GM12878 (cell line): ENCODE measurements around the gene DMXL2. TPM values are rescaled to one million over a fixed set of nuclear protein-coding genes. Genes with fewer than 3 reads are reported as not detected.

Experiments used
- ATAC-seq: fragments of 200-7000 bp; cut with Tn5 transposase; 3 replicates; pipeline ENCODE4 v1.9.1; 2020; ENCODE audit warnings: mild to moderate bottlenecking, moderate library complexity
- BruUV-seq: library from RNA; stranded (reverse); fragments of 400-500 nt; replicated peaks from 2 replicates; lab custom pipeline; 2021; lab: Mats Ljungman, UMichigan
- CTCF ChIA-PET: fragments of 300-600 bp; sonication (Branson Sonifier 250); formaldehyde crosslinking; extraction: SDS; loops from one replicate; lab custom pipeline; 2021; ENCODE audit warnings: inconsistent platforms; lab: Yijun Ruan, JAX
- POLR2A ChIA-PET: fragments of 350-600 bp; formaldehyde crosslinking; extraction: SDS; loops from one replicate; lab custom pipeline; 2021; ENCODE audit warnings: inconsistent platforms; lab: Charles Lee
- RAD21 ChIA-PET: fragments of 300-600 bp; sonication (Branson Sonifier 250); formaldehyde crosslinking; loops from one replicate; lab custom pipeline; 2023; ENCODE audit warnings: antibody characterized with exemption; ENCODE audit not compliant: unreplicated experiment; lab: Charles Lee
- SMC1A ChIA-PET: fragments of 300-600 bp; sonication (Branson Sonifier 250); formaldehyde crosslinking; loops from one replicate; lab custom pipeline; 2023; ENCODE audit not compliant: unreplicated experiment, uncharacterized antibody; lab: Charles Lee
- DNase-seq: peaks from one replicate; pipeline ENCODE4 v3.0.0-alpha.2; 2011; ENCODE audit warnings: low read depth, low spot score
- FAIRE-seq: peaks from 3 replicates; lab custom pipeline; 2011; peaks lifted over from hg19 to GRCh38; lab: Jason Lieb, UNC
- H2AFZ ChIP-seq: 2 replicates; pipeline ENCODE4 v1.6.0; 2011; ENCODE audit warnings: low read depth, low read length, control low read depth; ENCODE audit not compliant: control insufficient read depth
- H3K27ac ChIP-seq: 2 replicates; pipeline ENCODE4 v1.5.1; 2011; ENCODE audit warnings: control low read depth; ENCODE audit not compliant: control insufficient read depth, insufficient read depth
- H3K27me3 ChIP-seq, 2 experiments: replicated peaks in 1 of 2; 2 replicates each; pipeline versions ENCODE4 v1.6.0 to v1.6.1; 2011; ENCODE audit warnings: low read length in 1 of 2; ENCODE audit not compliant: control insufficient read depth in 2 of 2, insufficient read depth in 2 of 2
- H3K36me3 ChIP-seq, 2 experiments: 2 replicates each; pipeline ENCODE4 v1.5.1; 2011; ENCODE audit warnings: low read length in 1 of 2; ENCODE audit not compliant: control insufficient read depth in 2 of 2, insufficient read depth in 2 of 2
- H3K4me1 ChIP-seq: 2 replicates; pipeline ENCODE4 v1.6.1; 2011; ENCODE audit warnings: mild to moderate bottlenecking, low read length, moderate library complexity, mixed read lengths; ENCODE audit not compliant: control insufficient read depth, insufficient read depth
- H3K4me2 ChIP-seq: 2 replicates; pipeline ENCODE4 v1.6.0; 2011; ENCODE audit warnings: control low read depth; ENCODE audit not compliant: control insufficient read depth, insufficient read depth
- H3K4me3 ChIP-seq: fragments of 200-600 bp; sonication (generic); 2 replicates; pipeline ENCODE4 v1.5.1; 2016
- H3K79me2 ChIP-seq: 2 replicates; pipeline ENCODE4 v1.6.0; 2011; ENCODE audit warnings: low read length; ENCODE audit not compliant: control insufficient read depth, insufficient read depth
- H3K9ac ChIP-seq: 2 replicates; pipeline ENCODE4 v1.8.0; 2011; ENCODE audit warnings: low read length, control low read depth, mixed read lengths; ENCODE audit not compliant: control insufficient read depth, insufficient read depth
- H3K9me3 ChIP-seq: replicated peaks from 3 replicates; pipeline ENCODE4 v1.5.1; 2011; ENCODE audit warnings: mild to moderate bottlenecking, low read length; ENCODE audit not compliant: control insufficient read depth, insufficient read depth
- H4K20me1 ChIP-seq: 2 replicates; pipeline ENCODE4 v1.6.0; 2011; ENCODE audit not compliant: control insufficient read depth, insufficient read depth
- EGR1 ChIP-seq, 2 experiments: IDR thresholded peaks; 1 replicate in 1 of 2; 2 replicates in 1 of 2; pipeline ENCODE4 v1.6.1; 2011 to 2012; ENCODE audit warnings: low read depth in 2 of 2, low read length in 2 of 2, borderline replicate concordance in 1 of 2, mild to moderate bottlenecking in 1 of 2, moderate library complexity in 1 of 2
- EZH2 ChIP-seq: IDR thresholded peaks from 2 replicates; pipeline ENCODE4 v1.6.1; 2012; ENCODE audit warnings: low read depth, mild to moderate bottlenecking, control low read depth, inconsistent platforms, low read length, borderline replicate concordance; ENCODE audit not compliant: control insufficient read depth
- FOXK2 ChIP-seq: fragments of 450-650 bp; IDR thresholded peaks from 2 replicates; pipeline ENCODE4 v1.6.1; 2017; ENCODE audit warnings: mild to moderate bottlenecking, moderate library complexity
- HDGF ChIP-seq: fragments of 450-650 bp; IDR thresholded peaks from 2 replicates; pipeline ENCODE4 v1.6.1; 2016; ENCODE audit warnings: antibody characterized with exemption
- NFXL1 ChIP-seq: fragments of 450-650 bp; IDR thresholded peaks from 2 replicates; pipeline ENCODE4 v1.6.1; 2017; ENCODE audit warnings: antibody characterized with exemption, mild to moderate bottlenecking, borderline replicate concordance
- NFYB ChIP-seq: IDR thresholded peaks from 2 replicates; pipeline ENCODE4 v1.6.1; 2011; ENCODE audit warnings: low read depth, mild to moderate bottlenecking, low read length, improper control_type of control experiment, moderate library complexity; ENCODE audit not compliant: insufficient read depth
- PAX5 ChIP-seq: IDR thresholded peaks from 2 replicates; pipeline ENCODE4 v1.6.1; 2011; ENCODE audit warnings: low read depth, low read length, borderline replicate concordance
- RUNX3 ChIP-seq: IDR thresholded peaks from 2 replicates; pipeline ENCODE4 v1.6.1; 2012; ENCODE audit warnings: low read length, inconsistent platforms
- SIN3A ChIP-seq: IDR thresholded peaks from 2 replicates; pipeline ENCODE4 v1.6.1; 2012; ENCODE audit warnings: low read depth, low read length, improper control_type of control experiment
- SPI1 ChIP-seq: IDR thresholded peaks from 2 replicates; pipeline ENCODE4 v1.6.1; 2011; ENCODE audit warnings: low read depth, mild to moderate bottlenecking, low read length, moderate library complexity, borderline replicate concordance; ENCODE audit not compliant: insufficient read depth
- SRF ChIP-seq, 2 experiments: IDR thresholded peaks; 2 replicates each; pipeline ENCODE4 v1.6.1; 2011; ENCODE audit warnings: low read depth in 2 of 2, low read length in 2 of 2, mild to moderate bottlenecking in 1 of 2, moderate library complexity in 1 of 2
- TARDBP ChIP-seq: IDR thresholded peaks from 2 replicates; pipeline ENCODE4 v1.6.1; 2016; ENCODE audit warnings: borderline replicate concordance
- TCF12 ChIP-seq: IDR thresholded peaks from 2 replicates; pipeline ENCODE4 v1.6.1; 2011; ENCODE audit warnings: low read depth, mild to moderate bottlenecking, low read length
- USF2 ChIP-seq: IDR thresholded peaks from 2 replicates; pipeline ENCODE4 v1.6.1; 2011; ENCODE audit warnings: low read depth, low read length, improper control_type of control experiment, borderline replicate concordance
- YY1 ChIP-seq: IDR thresholded peaks from 2 replicates; pipeline ENCODE4 v1.6.1; 2011; ENCODE audit warnings: low read depth, mild to moderate bottlenecking, low read length
- ZZZ3 ChIP-seq: IDR thresholded peaks from 2 replicates; pipeline ENCODE4 v1.6.1; 2011; ENCODE audit warnings: low read depth; ENCODE audit not compliant: control insufficient read depth, insufficient read length
- WGBS: methylation state at CpG from one replicate; pipeline ENCODE4 v1.1.6; 2016; ENCODE audit warnings: low lambda C conversion rate; ENCODE audit not compliant: insufficient replicate concordance, insufficient coverage; ENCODE audit errors: missing lambda C conversion rate; 5-methylcytosine and 5-hydroxymethylcytosine counted together
- in situ Hi-C: fragments of 300-500 bp; cut with MboI; formaldehyde crosslinking; loops from 9 replicates; pipeline ENCODE4 v1.14.3; 2018; ENCODE audit warnings: mixed read lengths
- intact Hi-C: fragments of 100-400 bp; cut with micrococcal nuclease; formaldehyde crosslinking; loops from one replicate; pipeline ENCODE4 v1.14.2; 2022; ENCODE audit not compliant: unreplicated experiment
- polyA plus RNA-seq, 11 experiments: library from polyadenylated mRNA; depleted of rRNA in 4 of 11; unstranded in 6 of 11; stranded (reverse) in 5 of 11; fragments of >200 nt; fragmentation: Nextera tagmentation in 4 of 11; fragmentation: Illumina TruSeq in 1 of 11; extraction: Ambion mirVana in 4 of 11; extraction: Trizol in 1 of 11; gene quantifications; 1 replicate in 1 of 11; 2 replicates in 10 of 11; pipeline versions ENCODE4 v1.2.1 to v1.2.3, GENCODE V29; 2011 to 2016; ENCODE audit warnings: inconsistent platforms in 2 of 11, missing spikeins in 2 of 11, low read depth in 1 of 11
- total RNA-seq, 4 experiments: library from RNA; depleted of rRNA in 3 of 4; stranded (reverse); fragments of >200 nt in 3 of 4; fragmentation: Illumina TruSeq in 1 of 4; extraction: Trizol in 1 of 4; gene quantifications; 2 replicates each; pipeline versions ENCODE4 v1.2.1 to v1.2.3, GENCODE V29; 2013 to 2021
- TF ChIP-seq, protein P1 (sequence below): fragments of 450-650 bp; IDR thresholded peaks from 2 replicates; pipeline ENCODE4 v1.6.1; 2017; ENCODE audit warnings: borderline replicate concordance
- TF ChIP-seq, protein P2 (sequence below): fragments of 450-650 bp; IDR thresholded peaks from 2 replicates; pipeline ENCODE4 v1.6.1; 2017; ENCODE audit warnings: mild to moderate bottlenecking, moderate library complexity

DMXL2 gene
- total and polyA plus RNA-seq, 10 of the 15 experiments (the other 5 are each of a cell fraction or from before 2014, with no cell fraction given) = 8.5 to 32.1 (median 22.0) TPM

DNA sequence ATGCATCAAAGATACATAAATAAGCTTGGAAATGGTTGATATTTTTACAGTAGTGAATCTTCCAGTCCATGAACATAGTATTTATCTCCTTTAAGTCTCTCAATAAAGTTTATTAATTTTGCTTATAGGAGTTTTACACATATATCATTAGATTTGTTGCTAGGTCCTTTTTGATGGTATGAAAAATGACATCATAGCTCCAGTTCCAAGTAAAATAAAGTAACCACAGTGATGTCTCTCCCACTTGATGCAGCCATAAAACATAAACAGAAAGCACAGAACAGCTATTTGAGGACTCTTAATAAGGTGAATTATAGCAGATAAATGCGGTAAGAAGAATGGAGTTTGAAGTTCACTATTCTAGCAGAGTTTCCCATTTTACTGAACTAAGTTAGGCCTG, 20.8 kb downstream of the DMXL2 start:
- Histone ChIP-seq H3K4me3 (no peak overlapping the region), H3K27ac (no peak overlapping the region), H3K9me3 (no peaks in the 10 kb centered on the region), H3K4me1 (peaks cover 5% of the 10 kb centered on the region), H3K4me2 (no peak overlapping the region), H3K36me3 (no peaks in the 10 kb centered on the region), H3K9ac (no peak overlapping the region), H3K79me2 (no peaks in the 10 kb centered on the region), H2AFZ (no peak overlapping the region), H4K20me1 (no peaks in the 10 kb centered on the region), H3K27me3 (no peaks in the 10 kb centered on the region)
- FAIRE-seq (no peak), DNase-seq (no peak), ATAC-seq (no peak)
- 100% methylated on average over 1 of the region's 1 CpG for WGBS
- in situ Hi-C loops (no loop called here), intact Hi-C loops (no loop called here)
- BruUV-seq = no TSS peak
- ChIA-PET POLR2A (interaction anchor here (1.1 kb wide), 1 partner anchor 20 kb away, joined by 3 read pairs; no protein-coding TSS in a partner anchor), RAD21 (no interaction called here), CTCF (interaction anchor here (1.1 kb wide), 1 partner anchor 175 kb away, joined by 3 read pairs; no protein-coding TSS in a partner anchor), SMC1A (interaction anchor here (1.1 kb wide), 1 partner anchor 9 kb away, joined by 5 read pairs; no protein-coding TSS in a partner anchor)
- TF ChIP-seq FOXK2 (no peak), PAX5 (no peak), RUNX3 (no peak), HDGF (no peak), TARDBP (no peak), EGR1 (IDR thresholded peaks at IDR 0.05; ENCODE audit: borderline replicate concordance in 1 of 2, low read depth in 2 of 2, low read length in 2 of 2) (no peak), TCF12 (no peak), SPI1 (no peak), SRF (IDR thresholded peaks at IDR 0.05; ENCODE audit: low read depth in 2 of 2, low read length in 2 of 2) (no peak), SIN3A (no peak), USF2 (no peak), EZH2 (no peak), YY1 (no peak), ZZZ3 (no peak), NFYB (no peak), NFXL1 (no peak)
- TF ChIP-seq, protein P1, sequence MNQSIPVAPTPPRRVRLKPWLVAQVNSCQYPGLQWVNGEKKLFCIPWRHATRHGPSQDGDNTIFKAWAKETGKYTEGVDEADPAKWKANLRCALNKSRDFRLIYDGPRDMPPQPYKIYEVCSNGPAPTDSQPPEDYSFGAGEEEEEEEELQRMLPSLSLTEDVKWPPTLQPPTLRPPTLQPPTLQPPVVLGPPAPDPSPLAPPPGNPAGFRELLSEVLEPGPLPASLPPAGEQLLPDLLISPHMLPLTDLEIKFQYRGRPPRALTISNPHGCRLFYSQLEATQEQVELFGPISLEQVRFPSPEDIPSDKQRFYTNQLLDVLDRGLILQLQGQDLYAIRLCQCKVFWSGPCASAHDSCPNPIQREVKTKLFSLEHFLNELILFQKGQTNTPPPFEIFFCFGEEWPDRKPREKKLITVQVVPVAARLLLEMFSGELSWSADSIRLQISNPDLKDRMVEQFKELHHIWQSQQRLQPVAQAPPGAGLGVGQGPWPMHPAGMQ = no peak
- TF ChIP-seq, protein P2, sequence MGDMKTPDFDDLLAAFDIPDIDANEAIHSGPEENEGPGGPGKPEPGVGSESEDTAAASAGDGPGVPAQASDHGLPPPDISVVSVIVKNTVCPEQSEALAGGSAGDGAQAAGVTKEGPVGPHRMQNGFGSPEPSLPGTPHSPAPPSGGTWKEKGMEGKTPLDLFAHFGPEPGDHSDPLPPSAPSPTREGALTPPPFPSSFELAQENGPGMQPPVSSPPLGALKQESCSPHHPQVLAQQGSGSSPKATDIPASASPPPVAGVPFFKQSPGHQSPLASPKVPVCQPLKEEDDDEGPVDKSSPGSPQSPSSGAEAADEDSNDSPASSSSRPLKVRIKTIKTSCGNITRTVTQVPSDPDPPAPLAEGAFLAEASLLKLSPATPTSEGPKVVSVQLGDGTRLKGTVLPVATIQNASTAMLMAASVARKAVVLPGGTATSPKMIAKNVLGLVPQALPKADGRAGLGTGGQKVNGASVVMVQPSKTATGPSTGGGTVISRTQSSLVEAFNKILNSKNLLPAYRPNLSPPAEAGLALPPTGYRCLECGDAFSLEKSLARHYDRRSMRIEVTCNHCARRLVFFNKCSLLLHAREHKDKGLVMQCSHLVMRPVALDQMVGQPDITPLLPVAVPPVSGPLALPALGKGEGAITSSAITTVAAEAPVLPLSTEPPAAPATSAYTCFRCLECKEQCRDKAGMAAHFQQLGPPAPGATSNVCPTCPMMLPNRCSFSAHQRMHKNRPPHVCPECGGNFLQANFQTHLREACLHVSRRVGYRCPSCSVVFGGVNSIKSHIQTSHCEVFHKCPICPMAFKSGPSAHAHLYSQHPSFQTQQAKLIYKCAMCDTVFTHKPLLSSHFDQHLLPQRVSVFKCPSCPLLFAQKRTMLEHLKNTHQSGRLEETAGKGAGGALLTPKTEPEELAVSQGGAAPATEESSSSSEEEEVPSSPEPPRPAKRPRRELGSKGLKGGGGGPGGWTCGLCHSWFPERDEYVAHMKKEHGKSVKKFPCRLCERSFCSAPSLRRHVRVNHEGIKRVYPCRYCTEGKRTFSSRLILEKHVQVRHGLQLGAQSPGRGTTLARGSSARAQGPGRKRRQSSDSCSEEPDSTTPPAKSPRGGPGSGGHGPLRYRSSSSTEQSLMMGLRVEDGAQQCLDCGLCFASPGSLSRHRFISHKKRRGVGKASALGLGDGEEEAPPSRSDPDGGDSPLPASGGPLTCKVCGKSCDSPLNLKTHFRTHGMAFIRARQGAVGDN = no peak
